Forelimb muscle (tissue), 1 donor: ENCODE data around the gene URI1. TPM values are rescaled to one million over a fixed set of nuclear protein-coding genes. Genes with fewer than 3 reads are reported as not detected.
"Not testable (repeated sequence)": the region's sequence is repeated elsewhere in the genome, so short reads cannot be mapped to it uniquely, and the experiment has no call there.

Experiments
- DNase-seq: peaks from one replicate; pipeline ENCODE4 v3.0.0-alpha.2; 2013; ENCODE audit warnings: low read depth
- polyA plus RNA-seq: library from polyadenylated mRNA; unstranded; fragments of 120-200 nt; gene quantifications from one replicate; pipeline ENCODE4 v1.2.1, GENCODE V29; 2013; ENCODE audit not compliant: insufficient read length

URI1 gene
- polyA plus RNA-seq, 1 donor, result 76.8 TPM

GRCh38 chr19:29942404-29943261, 594 bp downstream of the URI1 start:
- no peak for DNase-seq

GRCh38 chr19:29943615-29944014, 1.6 kb downstream of the URI1 start:
- no peak for DNase-seq

GRCh38 chr19:29944390-29945012, 2.5 kb downstream of the URI1 start:
- no peak for DNase-seq

GRCh38 chr19:29945017-29945416, 3.0 kb downstream of the URI1 start:
- DNase-seq, result no peak

GRCh38 chr19:29945433-29945832, 3.4 kb downstream of the URI1 start:
- no peak for DNase-seq

GRCh38 chr19:29946645-29947044, 4.6 kb downstream of the URI1 start:
- DNase-seq, result no peak

- DNase-seq, result no peak
Measured at GRCh38 chr19:29947871-29948270, 5.8 kb downstream of the URI1 start.

GRCh38 chr19:29948759-29949470, 6.9 kb downstream of the URI1 start:
- not testable (repeated sequence) for DNase-seq

- DNase-seq, result no peak
Measured at GRCh38 chr19:29952177-29952576, 10.1 kb downstream of the URI1 start.

GRCh38 chr19:29952646-29953045, 10.6 kb downstream of the URI1 start:
- no peak for DNase-seq

GRCh38 chr19:29953352-29954247, 11.6 kb downstream of the URI1 start:
- DNase-seq, result no peak

GRCh38 chr19:29956855-29957254, 14.8 kb downstream of the URI1 start:
- DNase-seq, result no peak

- DNase-seq, result no peak
Measured at GRCh38 chr19:29961311-29961710, 19.3 kb downstream of the URI1 start.

GRCh38 chr19:29962793-29963192, 20.8 kb downstream of the URI1 start:
- no peak for DNase-seq

- no peak for DNase-seq
Measured at GRCh38 chr19:29963576-29963975, 21.5 kb downstream of the URI1 start.

GRCh38 chr19:29964171-29964570, 22.1 kb downstream of the URI1 start:
- no peak for DNase-seq

GRCh38 chr19:29965492-29965891, 23.5 kb downstream of the URI1 start:
- DNase-seq, result no peak

GRCh38 chr19:29966142-29966541, 24.1 kb downstream of the URI1 start:
- not testable (repeated sequence) for DNase-seq

- DNase-seq, result no peak
Measured at GRCh38 chr19:29966588-29967249, 24.7 kb downstream of the URI1 start.

- no peak for DNase-seq
Measured at GRCh38 chr19:29967623-29968022, 25.6 kb downstream of the URI1 start.

- DNase-seq, result no peak
Measured at GRCh38 chr19:29969891-29970290, 27.9 kb downstream of the URI1 start.
